Heart right ventricle (tissue), 16 donors: ENCODE data around the gene UCKL1. TPM values are rescaled to one million over a fixed set of nuclear protein-coding genes. Genes with fewer than 3 reads are reported as not detected.
"Not testable (repeated sequence)": the region's sequence is repeated elsewhere in the genome, so short reads cannot be mapped to it uniquely, and the experiment has no call there.

ENCODE experiments used
- ATAC-seq, 8 donors: fragments of 200-7000 bp; cut with Tn5 transposase; one replicate each; pipeline ENCODE4 v1.9.1; 2020; ENCODE audit warnings: mild to moderate bottlenecking in 8 of 8, moderate library complexity in 8 of 8, moderate number of reproducible peaks in 1 of 8
- DNase-seq, 2 donors: peaks; one replicate each; pipeline ENCODE4 v3.0.0-alpha.2; 2020
- H3K27ac ChIP-seq, 10 donors: fragments of 200-600 bp; sonication (generic) in 2 of 10; one replicate each; pipeline versions ENCODE4 v1.5.0 to v1.8.0; 2020 to 2022; ENCODE audit warnings: mild to moderate bottlenecking in 3 of 10
- H3K27me3 ChIP-seq, 7 donors: fragments of 200-600 bp; one replicate each; pipeline ENCODE4 v1.8.0; 2021 to 2022; ENCODE audit warnings: mild to moderate bottlenecking in 2 of 7
- H3K36me3 ChIP-seq, 9 donors: fragments of 200-600 bp; sonication (generic) in 1 of 9; one replicate each; pipeline versions ENCODE4 v1.5.0 to v1.8.0; 2020 to 2022; ENCODE audit warnings: mild to moderate bottlenecking in 2 of 9
- H3K4me1 ChIP-seq, 9 donors: fragments of 200-600 bp; sonication (generic) in 1 of 9; one replicate each; pipeline versions ENCODE4 v1.5.0 to v1.8.0; 2020 to 2022; ENCODE audit warnings: mild to moderate bottlenecking in 4 of 9
- H3K4me3 ChIP-seq, 10 donors: fragments of 200-600 bp; sonication (generic) in 2 of 10; one replicate each; pipeline versions ENCODE4 v1.5.0 to v1.8.0; 2020 to 2022; ENCODE audit warnings: mild to moderate bottlenecking in 7 of 10, moderate library complexity in 2 of 10
- H3K9me3 ChIP-seq, 11 donors: fragments of 200-600 bp in 10 of 11; sonication (generic) in 2 of 11; one replicate each; pipeline versions ENCODE4 v1.5.0 to v1.8.0; 2013 to 2022; ENCODE audit warnings: mild to moderate bottlenecking in 2 of 11, control low read depth in 1 of 11, moderate library complexity in 1 of 11
- CTCF ChIP-seq, 9 donors: fragments of 200-600 bp; sonication (generic) in 2 of 9; IDR thresholded peaks; one replicate each; pipeline versions ENCODE4 v1.5.0 to v1.8.0; 2021 to 2022; ENCODE audit warnings: antibody characterized with exemption in 9 of 9, mild to moderate bottlenecking in 5 of 9, moderate library complexity in 1 of 9
- WGBS, 2 donors: extraction: QIAGEN DNeasy Blood & Tissue Kit; methylation state at CpG; one replicate each; pipeline ENCODE4 v1.1.7; 2013; ENCODE audit warnings: inconsistent platforms in 1 of 2; 5-methylcytosine and 5-hydroxymethylcytosine counted together
- intact Hi-C, 10 donors: fragments of 100-400 bp; cut with DNase I; formaldehyde crosslinking; loops; one replicate each; pipeline versions ENCODE4 v1.11.1 to v1.14.2; 2022
- polyA plus RNA-seq, 2 donors: library from polyadenylated mRNA; stranded (reverse); fragments of 200-250 nt; gene quantifications; one replicate each; pipeline ENCODE4 v1.2.3, GENCODE V29; 2013
- total RNA-seq, 10 donors: library from RNA; stranded (reverse); fragmentation: NEBNext Ultra II Directional in 3 of 10; extraction: Animal tissue kit (Norgen Biotek cat#: 25700) in 3 of 10; gene quantifications; one replicate each; pipeline versions ENCODE4 v1.2.1 to v1.2.4, GENCODE V29; 2021 to 2023
- donor health status: Arrhythmogenic right ventricular cardiomyopathy.
- donor health status: ischemic (EF 13 %, LVEDD 7.1; RV severe dilation, severe dysfunction).
- donor health status: healthy with polysubstance abuse.
- donor health status: DM: no; HTN: yes; CAD: no.
- donor health status: DM: no; HTN: no; CAD: no.
- donor health status: ischemic (EF 25% LVEDD 6.9; RV normal size, moderate dysfunction).
- donor health status: ischemic (EF 25% LVEDD 5.7; RV mildly dilated, moderate dysfunction).
- donor health status: healthy.
- donor health status: DM: yes; HTN: yes; CAD: no.
- donor health status: Ischemic cardiomyopathy.
- donor health status: ischemic (EF 35%, LVEDD 5.7; RV mildly dilated, moderate dysfunction).
- donor health status: nonischemic (EF 11% LVEDD 7.7; RV severe dilation, severe dysfunction).
- donor health status: DM: yes; HTN: yes; CAD: no.
- donor health status: PGD.
- donor health status: ischemic (EF 29% LVEDD 5.4; RV normal size, mild dysfunction).
- donor health status: nonischemic (EF 23%, LVEDD 6.1; RV moderate dilation, normal function).

UCKL1 gene
- total and polyA plus RNA-seq, 12 donors: 27.3 to 130 (median 40.3) TPM

DNA sequence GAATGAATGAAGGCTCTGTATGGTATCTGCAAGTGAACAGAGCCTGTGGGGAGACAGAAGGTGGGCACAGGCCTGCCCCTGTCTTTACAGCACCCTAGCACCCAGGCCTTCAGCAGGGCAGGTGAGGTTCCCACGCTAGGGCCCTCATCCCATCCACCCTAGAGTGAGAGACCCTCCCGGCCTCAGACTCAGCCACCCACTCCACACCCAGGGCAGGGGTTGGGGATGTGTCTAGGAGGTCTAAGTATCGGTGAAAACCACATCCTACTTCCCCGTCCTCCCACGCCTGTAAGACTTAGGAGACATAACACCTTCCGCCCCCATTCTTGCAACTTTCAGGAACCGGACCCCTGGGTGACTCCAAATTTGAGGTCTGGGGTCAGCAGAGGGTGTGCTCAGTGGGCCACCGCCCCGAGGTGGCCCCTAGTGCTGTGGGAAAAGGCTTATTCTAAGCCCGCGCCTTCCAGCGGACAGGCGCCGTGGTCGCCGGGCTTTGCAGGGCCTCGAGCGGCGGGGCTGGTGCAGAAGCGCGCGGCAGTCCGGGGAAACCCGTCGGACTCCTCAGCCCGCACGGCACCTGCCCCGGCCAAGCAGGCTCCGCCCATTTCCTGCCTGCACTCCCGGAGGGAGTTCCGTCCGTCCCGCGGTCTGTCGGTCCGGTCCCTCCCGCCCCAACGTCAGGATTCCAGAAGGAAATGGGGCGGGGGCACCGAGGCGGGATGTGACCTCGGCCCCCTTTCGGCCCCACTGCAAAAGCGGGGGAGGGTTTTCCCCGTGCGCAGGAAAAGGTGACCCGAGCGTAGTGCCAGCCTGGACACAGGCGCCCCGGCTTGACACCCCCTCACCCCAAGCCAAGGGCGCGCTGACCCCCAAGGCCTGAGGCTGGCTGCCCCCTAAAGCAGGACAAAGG, 22.4 kb upstream of the UCKL1 start:
- H3K27ac ChIP-seq: peak overlapping the region; percentile 60 to 92 (median 86)
- H3K27me3 ChIP-seq: no peaks in the 10 kb centered on the region
- peak overlapping the region; percentile 35 to 97 (median 85) for H3K4me3 ChIP-seq
- intact Hi-C loops: loop anchor here in 4 of 10 donors (10.0 kb wide), 3 partner anchors 74 to 204 kb away; no protein-coding TSS in a partner anchor
- ATAC-seq: peak; percentile 20 to 62 (median 36)
- no peaks in the 10 kb centered on the region for H3K9me3 ChIP-seq
- H3K36me3 ChIP-seq: peaks cover 0 to 18% (median under 1%) of the 10 kb centered on the region in 9 donors
- peak; percentile 78 to 82 for DNase-seq
- 8 to 12% methylated on average over 45 to 52 of the region's 52 CpGs for WGBS, 2 donors
- no peak for TF ChIP-seq CTCF (IDR thresholded peaks at IDR 0.05)
- peaks cover 21 to 56% (median 51%) of the 10 kb centered on the region in 9 donors for H3K4me1 ChIP-seq

GRCh38 chr20:63977739-63978276, 21.6 kb upstream of the UCKL1 start:
- H3K9me3 ChIP-seq: no peaks in the 10 kb centered on the region
- H3K27ac ChIP-seq: peak overlapping the region in 4 of 10 donors; percentile 80 to 92 (median 88)
- H3K36me3 ChIP-seq: peaks cover 0 to 10% (median 0%) of the 10 kb centered on the region in 9 donors
- H3K4me3 ChIP-seq: peak overlapping the region in 1 of 10 donors; percentile 97
- WGBS, 2 donors: 69 to 72% methylated on average over 16 of the region's 16 CpGs
- no peaks in the 10 kb centered on the region for H3K27me3 ChIP-seq
- peaks cover 21 to 56% (median 50%) of the 10 kb centered on the region in 9 donors for H3K4me1 ChIP-seq
- ATAC-seq (peak in 1 of 8 donors; percentile 1), DNase-seq (peak; percentile 10 to 14)
- intact Hi-C loops: loop anchor here in 4 of 10 donors (10.0 kb wide), 3 partner anchors 73 to 203 kb away; no protein-coding TSS in a partner anchor
- no peak for TF ChIP-seq CTCF (IDR thresholded peaks at IDR 0.05)

GRCh38 chr20:63976980-63977738, 20.9 kb upstream of the UCKL1 start:
- no peak for ATAC-seq
- intact Hi-C loops: loop anchor here in 4 of 10 donors (10.0 kb wide), 3 partner anchors 72 to 202 kb away; no protein-coding TSS in a partner anchor
- peak in 1 of 2 donors; percentile 11 for DNase-seq
- H3K4me1 ChIP-seq: peaks cover 17 to 55% (median 47%) of the 10 kb centered on the region in 9 donors
- H3K27me3 ChIP-seq: no peaks in the 10 kb centered on the region
- WGBS, 2 donors: 91 to 93% methylated on average over 18 of the region's 18 CpGs
- H3K36me3 ChIP-seq: peaks cover 0 to 9% (median 0%) of the 10 kb centered on the region in 9 donors
- no peak overlapping the region for H3K27ac ChIP-seq
- TF ChIP-seq CTCF (IDR thresholded peaks at IDR 0.05): no peak
- no peak overlapping the region for H3K4me3 ChIP-seq
- no peaks in the 10 kb centered on the region for H3K9me3 ChIP-seq

GRCh38 chr20:63976511-63976910, 20.3 kb upstream of the UCKL1 start:
- not testable (repeated sequence) for DNase-seq, H3K27ac ChIP-seq, H3K36me3 ChIP-seq, H3K27me3 ChIP-seq, ATAC-seq, H3K9me3 ChIP-seq, H3K4me3 ChIP-seq
- WGBS, 2 donors: 96% methylated on average over 7 of the region's 7 CpGs
- peaks cover 13 to 55% (median 47%) of the 10 kb centered on the region in 9 donors for H3K4me1 ChIP-seq
- intact Hi-C loops: loop anchor here in 4 of 10 donors (10.0 kb wide), 3 partner anchors 72 to 202 kb away; no protein-coding TSS in a partner anchor
